ENCODE results near the gene CSF3R.
A peak's percentile ranks its signal among the peaks of the same experiment; 100 is the strongest.
"Not testable (repeated sequence)": the region's sequence is repeated elsewhere in the genome, so short reads cannot be mapped to it uniquely, and the experiment has no call there.

CSF3R gene

DNA sequence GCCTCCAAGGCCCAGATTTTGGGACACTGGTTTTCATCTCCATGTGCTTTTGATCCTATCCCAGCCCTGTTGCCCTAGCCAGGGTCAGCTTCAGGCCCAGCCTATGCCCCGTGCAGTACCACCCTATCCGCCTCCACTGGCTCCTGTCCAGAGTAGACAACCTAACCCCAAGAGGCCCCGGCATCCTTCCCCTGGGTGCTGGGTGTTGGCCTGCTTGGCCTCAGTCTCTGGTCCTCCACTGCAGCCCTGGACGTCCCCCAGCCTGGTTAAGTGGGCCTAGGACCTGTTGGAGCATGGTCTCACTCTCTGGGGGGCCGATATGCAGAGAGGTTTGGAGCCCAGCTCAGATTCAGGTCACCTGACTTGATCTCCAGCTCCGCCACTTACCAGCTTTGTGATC, 1.6 kb downstream of the CSF3R start:
- DNase-seq, result no peak

DNA sequence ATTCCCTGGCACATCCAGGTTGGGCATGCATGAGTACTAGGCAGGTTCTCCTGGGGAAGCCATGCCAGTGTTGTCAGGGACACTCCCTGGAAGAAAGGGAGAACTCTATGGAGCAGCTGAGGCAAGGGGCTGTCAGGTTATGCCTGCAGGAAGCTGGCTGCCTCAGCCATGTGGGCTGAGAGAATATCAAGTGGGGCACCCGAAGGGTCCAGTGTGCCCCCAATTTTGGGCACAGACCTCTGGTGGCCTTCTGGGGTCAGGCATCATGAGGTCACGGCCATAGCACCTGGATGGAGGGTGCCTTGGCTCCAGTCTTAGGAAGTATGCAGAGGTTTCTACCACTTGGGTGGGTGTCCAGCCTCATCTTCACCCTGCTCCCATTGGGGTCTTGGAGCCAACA, 2.6 kb downstream of the CSF3R start:
- no peak for DNase-seq

- no peak for DNase-seq
Measured at GRCh38 chr1:36479505-36480051, 3.1 kb downstream of the CSF3R start.

DNA sequence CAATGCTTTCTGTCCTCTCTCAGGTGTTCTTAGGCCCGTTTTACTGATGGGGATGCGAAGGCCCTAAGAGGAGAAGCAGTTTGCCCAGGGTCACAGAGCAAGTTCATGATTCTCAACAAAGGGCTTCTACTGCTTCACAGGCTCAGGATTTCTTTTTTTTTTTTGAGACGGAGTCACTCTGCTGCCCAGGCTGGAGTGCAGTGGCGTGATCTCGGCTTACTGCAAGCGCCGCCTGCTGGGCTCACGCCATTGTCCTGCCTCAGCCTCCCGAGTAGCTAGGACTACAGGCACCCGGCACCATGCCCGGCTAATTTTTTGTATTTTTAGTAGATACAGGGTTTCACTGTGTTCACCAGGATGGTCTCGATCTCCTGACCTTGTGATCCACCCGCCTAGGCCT, 5.1 kb downstream of the CSF3R start:
- not testable (repeated sequence) for DNase-seq

DNA sequence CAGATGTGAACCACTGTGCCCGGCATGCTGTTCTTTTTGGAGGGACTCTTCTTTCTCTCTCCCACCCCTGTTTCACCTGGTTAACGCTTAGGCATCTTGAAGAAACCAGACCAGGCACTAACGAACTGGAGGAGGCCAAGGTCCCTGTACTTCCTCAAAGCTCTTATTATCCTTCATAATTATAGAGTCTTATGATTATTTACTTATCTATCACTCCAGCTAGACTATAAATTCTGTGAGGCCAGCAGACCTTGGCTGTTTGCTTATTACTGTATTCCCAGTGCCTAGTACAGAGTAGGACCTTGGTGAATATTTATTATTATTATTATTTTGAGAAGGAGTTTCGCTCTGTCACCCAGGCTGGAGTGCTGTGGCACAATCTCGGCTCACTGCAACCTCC, 5.8 kb downstream of the CSF3R start:
- DNase-seq, result no peak

DNA sequence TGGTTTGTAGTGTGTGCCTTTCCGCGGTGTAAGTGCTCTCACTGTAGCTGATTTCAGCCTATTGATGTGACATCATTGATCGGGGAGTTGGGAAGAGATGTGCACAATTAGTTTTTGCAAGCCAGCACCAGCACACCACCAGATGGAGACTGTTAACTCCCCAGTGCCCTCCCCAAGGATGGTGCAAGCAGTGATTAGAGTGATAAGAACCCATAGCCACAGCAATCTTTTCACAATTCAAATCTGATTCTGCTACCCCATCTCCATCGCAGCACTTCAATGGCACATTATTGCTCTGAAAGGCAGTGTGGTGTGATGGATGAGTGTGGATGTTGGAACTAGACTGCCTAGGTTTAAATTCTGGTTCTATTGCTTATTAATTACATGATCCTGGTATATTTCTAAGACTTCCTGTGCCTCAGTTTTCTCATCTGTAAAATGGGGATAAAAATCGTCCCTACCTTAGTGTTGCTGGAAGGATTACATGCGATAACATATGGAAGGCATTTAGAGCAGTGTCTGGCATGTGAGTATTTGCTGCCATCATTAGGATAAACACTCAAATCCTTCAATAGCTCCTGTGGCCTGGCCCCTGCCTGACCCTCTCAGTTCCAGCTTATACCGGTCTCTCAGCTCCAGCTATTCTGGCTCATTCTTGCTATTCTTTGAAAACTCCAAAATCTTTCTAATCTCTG, 6.7 kb downstream of the CSF3R start:
- no peak for DNase-seq

DNA sequence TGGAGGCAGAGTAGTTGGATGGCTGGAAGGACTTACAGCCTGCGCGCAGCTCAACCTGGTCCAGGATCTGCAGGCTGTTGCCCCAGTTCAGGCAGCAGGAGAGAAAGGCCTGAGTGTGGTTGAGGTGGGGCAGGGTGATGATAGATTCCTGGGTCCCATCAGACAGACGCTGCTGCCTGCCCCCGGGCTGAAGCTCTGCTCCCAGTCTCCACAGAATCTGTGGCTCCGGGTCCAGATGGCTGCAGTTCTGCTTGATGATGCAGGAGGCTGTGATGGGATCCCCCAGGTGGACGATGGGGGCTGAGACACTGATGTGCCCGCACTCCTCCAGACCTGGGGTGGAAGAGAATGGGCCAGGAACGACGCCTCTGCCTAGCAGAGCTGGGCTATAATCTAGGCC, 7.4 kb downstream of the CSF3R start:
- DNase-seq, result no peak

- DNase-seq, result no peak
Measured at GRCh38 chr1:36472656-36473055, 10.1 kb downstream of the CSF3R start.

- DNase-seq, result no peak
Measured at GRCh38 chr1:36471830-36472641, 10.7 kb downstream of the CSF3R start.

DNA sequence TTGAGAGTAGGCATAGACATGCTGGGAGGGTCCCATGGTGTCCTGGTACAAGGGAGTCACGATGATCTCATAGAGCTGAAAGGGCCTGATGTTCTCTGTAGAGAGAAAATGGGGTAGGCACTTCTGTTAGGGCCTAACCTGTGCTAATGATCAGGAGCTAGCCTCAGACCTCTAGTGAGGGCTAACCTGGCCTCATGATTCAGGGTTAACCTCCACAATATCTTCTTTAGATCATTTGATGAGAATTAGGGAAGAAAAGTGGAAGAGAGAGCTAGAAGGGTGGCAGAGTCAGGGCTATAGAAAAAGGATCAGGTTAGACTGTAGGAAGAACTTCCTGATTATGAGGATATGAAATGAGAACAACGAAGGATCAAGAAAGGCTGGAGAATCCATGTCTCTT, 13.6 kb downstream of the CSF3R start:
- DNase-seq, result no peak

DNA sequence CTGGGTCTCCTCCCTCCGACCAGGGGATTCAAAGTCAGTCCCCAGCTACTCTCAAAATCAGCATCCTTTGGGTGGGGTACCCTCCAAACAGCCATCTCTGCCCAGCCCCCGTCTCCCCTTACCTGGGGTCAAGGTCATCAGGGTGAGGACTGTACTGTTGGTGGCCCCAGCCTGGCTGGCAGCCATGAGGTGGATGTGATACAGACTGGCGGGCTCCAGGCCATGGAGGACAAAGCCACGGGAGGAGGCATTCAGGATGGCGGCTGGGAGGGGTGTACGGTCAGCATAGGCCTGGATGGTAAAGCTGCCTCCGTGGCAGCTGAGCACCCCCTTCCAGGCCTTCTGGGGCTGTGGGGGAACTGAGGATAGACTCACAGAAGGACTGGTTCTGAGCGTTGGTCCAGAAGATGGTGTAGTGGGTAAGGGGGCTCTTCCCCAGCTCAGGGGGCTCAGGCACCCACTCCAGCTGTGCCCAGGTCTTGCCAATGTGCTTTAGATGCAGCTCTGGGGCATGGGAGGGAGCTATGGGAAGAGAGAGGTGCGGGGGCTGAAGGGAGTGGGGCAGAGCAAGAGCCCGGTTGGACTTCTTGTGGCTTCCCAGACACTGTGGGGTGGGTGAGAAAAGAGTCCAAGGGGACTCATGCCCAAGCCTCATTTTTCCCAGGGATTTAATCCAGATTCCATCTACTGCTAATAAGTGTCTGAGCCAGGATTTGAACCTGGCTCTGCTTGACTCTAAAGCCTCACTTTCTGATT, 14.8 kb downstream of the CSF3R start:
- no peak for DNase-seq

DNA sequence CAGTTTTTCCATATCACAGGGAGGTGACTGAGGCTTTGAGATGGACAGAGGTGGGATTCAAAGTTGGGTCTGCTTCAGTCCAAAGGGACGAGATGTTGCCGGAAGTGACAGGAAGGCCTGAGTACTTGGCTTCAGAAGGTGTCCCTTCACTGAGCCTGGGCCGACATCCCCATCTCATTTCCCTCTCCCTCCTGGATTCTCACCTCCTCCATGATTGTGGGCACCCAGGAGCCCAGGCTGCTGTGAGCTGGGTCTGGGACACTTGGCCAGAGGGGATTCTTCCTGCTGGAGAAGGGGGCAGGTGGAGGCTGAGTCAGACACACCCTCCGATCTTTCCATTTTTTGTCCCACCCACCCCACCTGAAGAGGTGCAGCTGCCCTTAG, 15.7 kb downstream of the CSF3R start:
- DNase-seq, result no peak

- DNase-seq, result no peak
Measured at GRCh38 chr1:36466370-36467026, 16.2 kb downstream of the CSF3R start.

GRCh38 chr1:36465731-36466369, 16.9 kb downstream of the CSF3R start:
- no peak for DNase-seq

- DNase-seq, result no peak
Measured at GRCh38 chr1:36464605-36465393, 17.9 kb downstream of the CSF3R start.

- peak; percentile 98 for DNase-seq
Measured at GRCh38 chr1:36463803-36464604, 18.7 kb downstream of the CSF3R start, which contains the start of gene MRPS15. MRPS15 (minus strand) TSS chr1:36464384; CDS start chr1:36464275, 109 bp downstream.

GRCh38 chr1:36463463-36463802, 19.3 kb downstream of the CSF3R start:
- DNase-seq, result no peak

DNA sequence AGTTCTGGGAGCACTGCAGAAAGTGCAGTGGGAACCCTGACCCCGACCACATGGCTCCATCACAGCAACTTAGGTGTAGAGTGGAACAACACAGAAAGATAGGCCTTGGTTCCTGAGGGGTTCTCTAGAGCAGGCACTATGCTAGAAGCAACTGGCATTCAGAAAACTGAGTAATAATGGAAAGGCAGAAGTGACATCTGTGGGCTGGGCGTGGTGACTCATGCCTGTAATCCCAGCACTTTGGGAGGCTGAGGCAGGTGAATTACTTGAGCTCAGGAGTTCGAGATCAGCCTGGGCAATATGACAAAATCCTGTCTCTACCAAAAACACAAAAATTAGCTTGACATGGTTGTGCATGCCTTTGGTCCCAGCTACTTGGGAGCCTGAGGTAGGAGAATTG, 23.8 kb downstream of the CSF3R start:
- peak; percentile 37 for DNase-seq

DNA sequence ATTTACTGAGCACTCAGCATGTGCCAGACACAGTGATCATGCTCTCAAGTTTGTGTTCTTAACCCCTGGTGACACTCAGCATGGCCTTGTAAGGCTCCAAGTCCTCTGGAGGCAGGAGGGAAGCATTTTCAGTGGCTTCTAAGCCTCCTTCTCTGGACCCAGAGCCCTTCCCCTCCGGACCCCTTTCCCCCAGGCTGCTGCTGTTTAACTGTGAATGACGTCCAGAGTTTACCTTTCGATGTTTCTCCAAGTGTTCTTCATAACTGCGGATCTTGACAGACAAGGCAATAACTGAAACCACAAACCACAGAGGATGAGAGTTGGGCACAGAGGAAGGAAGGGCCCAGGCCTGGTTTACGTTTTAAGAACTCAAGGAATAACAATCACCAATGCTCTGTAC, 25.0 kb downstream of the CSF3R start:
- peak; percentile 9 for DNase-seq

- DNase-seq, result no peak
Measured at GRCh38 chr1:36456391-36456928, 26.3 kb downstream of the CSF3R start.
